Esophagus muscularis mucosa (tissue), 4 donors: ENCODE results near the gene TLE4.

ENCODE experiments used
- EP300 ChIP-seq: sonication (generic); formaldehyde crosslinking; IDR thresholded peaks from one replicate; pipeline ENCODE4 v1.6.1; 2017; ENCODE audit warnings: antibody characterized with exemption
- POLR2A ChIP-seq: fragments of 450-650 bp; IDR thresholded peaks from one replicate; pipeline ENCODE4 v1.6.1; 2017; ENCODE audit warnings: antibody characterized with exemption, moderate library complexity, mild to moderate bottlenecking, low read depth
- POLR2AphosphoS5 ChIP-seq, 2 donors: sonication (generic); formaldehyde crosslinking; IDR thresholded peaks; one replicate each; pipeline ENCODE4 v1.6.1; 2017; ENCODE audit warnings: antibody characterized with exemption in 2 of 2
- TF ChIP-seq, protein P1 (sequence below), 3 experiments: fragments of 200-600 bp in 2 of 3; fragments of 450-650 bp in 1 of 3; sonication (generic) in 2 of 3; IDR thresholded peaks; one replicate each; pipeline ENCODE4 v1.5.1; 2017 to 2019; ENCODE audit warnings: antibody characterized with exemption in 3 of 3, mild to moderate bottlenecking in 2 of 3, moderate library complexity in 1 of 3

DNA sequence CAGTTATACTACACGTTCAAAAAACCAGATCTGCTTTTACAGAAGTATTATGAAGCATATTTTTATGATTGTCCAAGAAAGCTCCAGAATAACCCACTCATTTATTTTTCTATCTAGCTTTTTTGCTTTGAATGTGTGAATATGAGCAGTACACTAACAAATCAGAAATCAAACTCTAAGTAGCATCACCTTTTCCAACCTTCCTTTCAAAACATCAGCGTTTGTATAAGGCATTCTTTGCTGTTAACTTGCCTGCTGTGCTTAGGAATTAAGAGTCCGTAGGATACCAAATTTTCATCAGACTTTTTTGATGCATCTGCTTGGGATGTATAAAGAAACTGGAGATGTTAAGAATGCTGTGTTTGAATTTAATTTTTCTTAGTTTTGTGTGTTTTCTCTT, 3.8 kb downstream of the TLE4 start:
- TF ChIP-seq, protein P1, sequence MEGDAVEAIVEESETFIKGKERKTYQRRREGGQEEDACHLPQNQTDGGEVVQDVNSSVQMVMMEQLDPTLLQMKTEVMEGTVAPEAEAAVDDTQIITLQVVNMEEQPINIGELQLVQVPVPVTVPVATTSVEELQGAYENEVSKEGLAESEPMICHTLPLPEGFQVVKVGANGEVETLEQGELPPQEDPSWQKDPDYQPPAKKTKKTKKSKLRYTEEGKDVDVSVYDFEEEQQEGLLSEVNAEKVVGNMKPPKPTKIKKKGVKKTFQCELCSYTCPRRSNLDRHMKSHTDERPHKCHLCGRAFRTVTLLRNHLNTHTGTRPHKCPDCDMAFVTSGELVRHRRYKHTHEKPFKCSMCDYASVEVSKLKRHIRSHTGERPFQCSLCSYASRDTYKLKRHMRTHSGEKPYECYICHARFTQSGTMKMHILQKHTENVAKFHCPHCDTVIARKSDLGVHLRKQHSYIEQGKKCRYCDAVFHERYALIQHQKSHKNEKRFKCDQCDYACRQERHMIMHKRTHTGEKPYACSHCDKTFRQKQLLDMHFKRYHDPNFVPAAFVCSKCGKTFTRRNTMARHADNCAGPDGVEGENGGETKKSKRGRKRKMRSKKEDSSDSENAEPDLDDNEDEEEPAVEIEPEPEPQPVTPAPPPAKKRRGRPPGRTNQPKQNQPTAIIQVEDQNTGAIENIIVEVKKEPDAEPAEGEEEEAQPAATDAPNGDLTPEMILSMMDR (IDR thresholded peaks at IDR 0.05): no peak
- TF ChIP-seq EP300 (no peak), POLR2A (no peak), POLR2AphosphoS5 (IDR thresholded peaks at IDR 0.05) (no peak)
